Measurements from ENCODE around the gene SYT8.

- TF ChIP-seq POLR2A (IDR thresholded peaks at IDR 0.05): no peak
- TF ChIP-seq CTCF (IDR thresholded peaks at IDR 0.05): no peak
These were observed 12.0 kb upstream of the SYT8 start for GRCh38 chr11:1822648-1823375.
